ENCODE data around the gene PARN. TPM values are rescaled to one million over a fixed set of nuclear protein-coding genes. Genes with fewer than 3 reads are reported as not detected.

Gene PARN
- total and polyA plus RNA-seq, 2 experiments from 2014 or later = 32.5 to 61.3 TPM

DNA sequence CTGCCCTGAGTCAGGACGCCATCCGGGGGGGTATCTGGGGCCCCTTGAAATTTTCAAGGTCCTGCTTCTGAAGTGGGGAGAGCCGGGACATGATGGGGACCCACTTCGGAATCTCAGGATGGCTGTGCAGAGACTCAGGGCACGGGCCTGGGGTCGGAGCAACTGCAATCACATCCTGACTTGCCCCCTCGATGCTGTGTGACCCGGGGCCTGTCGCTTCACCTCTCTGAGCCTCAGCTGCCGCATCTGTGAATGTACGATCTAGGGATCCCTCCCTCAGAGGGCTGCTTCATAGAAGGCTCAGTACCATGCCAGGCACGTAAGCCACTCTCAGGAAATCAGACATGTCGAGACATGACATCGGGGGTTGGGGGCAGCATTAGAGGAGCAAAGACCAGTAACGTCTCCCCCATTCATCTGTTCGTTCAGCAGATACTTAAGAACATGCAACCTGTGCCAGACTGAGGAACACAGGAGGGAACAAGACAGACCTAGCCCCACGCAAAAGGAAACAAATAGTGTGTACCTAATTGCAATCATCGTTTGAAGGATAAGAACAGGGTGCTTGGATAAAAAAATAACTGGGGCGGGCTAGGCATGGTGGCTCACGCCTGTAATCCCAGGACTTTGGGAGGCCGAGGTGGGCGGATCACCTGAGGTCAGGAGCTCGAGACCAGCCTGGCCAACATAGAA, 229.6 kb downstream of the PARN start:
- Histone ChIP-seq H3F3A (replicated peaks; ENCODE audit: low read depth) (no peaks in the 10 kb centered on the region), H3K4me2 (no peak overlapping the region), H2AFZ (no peak overlapping the region), H3K36me3 (ENCODE audit: insufficient read depth) (no peaks in the 10 kb centered on the region), H3K4me1 (ENCODE audit: insufficient read depth) (no peaks in the 10 kb centered on the region), H3K4me3 (no peak overlapping the region), H3K27me3 (ENCODE audit: insufficient read depth) (no peaks in the 10 kb centered on the region), H4K20me1 (replicated peaks; ENCODE audit: insufficient read depth) (no peaks in the 10 kb centered on the region), H3K27ac (ENCODE audit: low read depth) (no peak overlapping the region), H3K79me2 (replicated peaks; ENCODE audit: insufficient read depth) (no peaks in the 10 kb centered on the region), H3K9me2 (ENCODE audit: insufficient read depth) (no peaks in the 10 kb centered on the region)
- Mint-ChIP-seq H3K27ac (no peak overlapping the region), H3K9me3 (no peaks in the 10 kb centered on the region), H3K4me3 (no peak overlapping the region), H3K36me3 (ENCODE audit: low read depth) (no peaks in the 10 kb centered on the region), H3K4me1 (peaks cover 7% of the 10 kb centered on the region; the same call in 2 of the 3 replicates), H3K27me3 (ENCODE audit: insufficient read depth, low read depth, poor library complexity) (peaks cover under 1% of the 10 kb centered on the region)
- TF ChIP-seq, protein P1, sequence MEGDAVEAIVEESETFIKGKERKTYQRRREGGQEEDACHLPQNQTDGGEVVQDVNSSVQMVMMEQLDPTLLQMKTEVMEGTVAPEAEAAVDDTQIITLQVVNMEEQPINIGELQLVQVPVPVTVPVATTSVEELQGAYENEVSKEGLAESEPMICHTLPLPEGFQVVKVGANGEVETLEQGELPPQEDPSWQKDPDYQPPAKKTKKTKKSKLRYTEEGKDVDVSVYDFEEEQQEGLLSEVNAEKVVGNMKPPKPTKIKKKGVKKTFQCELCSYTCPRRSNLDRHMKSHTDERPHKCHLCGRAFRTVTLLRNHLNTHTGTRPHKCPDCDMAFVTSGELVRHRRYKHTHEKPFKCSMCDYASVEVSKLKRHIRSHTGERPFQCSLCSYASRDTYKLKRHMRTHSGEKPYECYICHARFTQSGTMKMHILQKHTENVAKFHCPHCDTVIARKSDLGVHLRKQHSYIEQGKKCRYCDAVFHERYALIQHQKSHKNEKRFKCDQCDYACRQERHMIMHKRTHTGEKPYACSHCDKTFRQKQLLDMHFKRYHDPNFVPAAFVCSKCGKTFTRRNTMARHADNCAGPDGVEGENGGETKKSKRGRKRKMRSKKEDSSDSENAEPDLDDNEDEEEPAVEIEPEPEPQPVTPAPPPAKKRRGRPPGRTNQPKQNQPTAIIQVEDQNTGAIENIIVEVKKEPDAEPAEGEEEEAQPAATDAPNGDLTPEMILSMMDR (conservative IDR thresholded peaks at IDR 0.05; ENCODE audit: low read depth in 2 of 2) = no peak
- no peak for TF ChIP-seq REST (IDR thresholded peaks at IDR 0.05; ENCODE audit: unreplicated experiment)
- DNase-seq (ENCODE audit: low spot score) (no peak), ATAC-seq (no peak)

DNA sequence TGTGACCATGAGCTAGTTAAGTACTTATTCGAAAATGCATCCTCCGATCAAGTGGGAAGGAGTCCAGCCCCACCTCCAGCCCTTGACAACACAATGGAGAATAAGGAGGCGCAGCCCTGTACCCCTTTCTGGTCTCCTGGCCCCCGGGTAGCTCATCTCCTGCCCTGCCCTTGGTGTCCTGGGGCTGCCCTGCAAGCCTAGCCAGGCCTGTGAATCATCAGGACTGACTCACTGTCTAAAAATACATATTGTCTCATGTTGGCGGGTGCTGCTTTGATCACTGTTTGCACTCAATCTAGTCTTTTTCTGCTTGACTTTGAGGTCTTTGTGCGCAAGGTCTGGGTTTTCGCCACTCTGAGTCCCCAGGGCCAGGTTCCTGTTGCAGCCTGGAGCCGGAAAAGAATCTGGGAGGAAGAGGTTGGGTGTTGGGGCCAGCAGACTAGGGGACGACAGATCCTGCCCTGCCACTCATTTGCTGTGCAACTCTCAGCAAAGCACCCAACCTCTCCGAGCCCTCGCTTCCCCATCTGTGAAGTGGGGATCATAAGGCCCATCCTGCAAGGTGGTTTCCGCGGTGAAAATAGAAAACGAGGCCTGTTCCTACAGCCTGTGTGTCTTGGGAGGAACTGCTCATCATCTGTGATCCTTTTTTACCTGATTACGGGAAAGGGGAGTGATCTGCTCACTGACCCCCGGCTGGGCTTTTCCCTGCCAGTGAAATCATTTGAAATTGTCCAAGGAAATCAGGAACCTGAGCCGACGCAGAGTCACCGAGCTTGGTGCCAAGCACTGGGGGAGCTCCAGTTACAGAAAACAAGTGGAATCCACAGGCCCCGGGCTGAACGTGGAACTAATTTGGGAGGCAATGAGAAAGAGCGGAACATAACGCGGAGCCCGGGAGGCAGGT, 230.4 kb downstream of the PARN start:
- Histone ChIP-seq H3K4me2 (no peak overlapping the region), H3K27ac (ENCODE audit: low read depth) (no peak overlapping the region), H3K27me3 (ENCODE audit: insufficient read depth) (no peaks in the 10 kb centered on the region), H2AFZ (peak overlapping the region; percentile 47), H3K36me3 (ENCODE audit: insufficient read depth) (no peaks in the 10 kb centered on the region), H3F3A (replicated peaks; ENCODE audit: low read depth) (no peaks in the 10 kb centered on the region), H3K9me2 (ENCODE audit: insufficient read depth) (no peaks in the 10 kb centered on the region), H3K79me2 (replicated peaks; ENCODE audit: insufficient read depth) (no peaks in the 10 kb centered on the region), H3K4me3 (no peak overlapping the region), H3K4me1 (ENCODE audit: insufficient read depth) (no peaks in the 10 kb centered on the region), H4K20me1 (replicated peaks; ENCODE audit: insufficient read depth) (no peaks in the 10 kb centered on the region)
- H3K9me3 Mint-ChIP-seq = no peaks in the 10 kb centered on the region
- H3K27ac Mint-ChIP-seq = no peak overlapping the region
- peaks cover 7% of the 10 kb centered on the region; the same call in 2 of the 3 replicates for H3K4me1 Mint-ChIP-seq
- no peaks in the 10 kb centered on the region for H3K36me3 Mint-ChIP-seq (ENCODE audit: low read depth)
- peak; percentile 9 for DNase-seq (ENCODE audit: low spot score)
- H3K4me3 Mint-ChIP-seq = no peak overlapping the region
- no peak for ATAC-seq
- no peaks in the 10 kb centered on the region for H3K27me3 Mint-ChIP-seq (ENCODE audit: insufficient read depth, low read depth, poor library complexity)
- TF ChIP-seq, protein P1 (conservative IDR thresholded peaks at IDR 0.05; ENCODE audit: low read depth in 2 of 2) = no peak
- TF ChIP-seq REST (IDR thresholded peaks at IDR 0.05; ENCODE audit: unreplicated experiment) (no peak), POLR2AphosphoS5 (IDR thresholded peaks at IDR 0.05; ENCODE audit: low read depth) (no peak), ZNF331 (CRISPR knock-in tag; IDR thresholded peaks at IDR 0.05; ENCODE audit: low read depth) (no peak), CREB1 (CRISPR knock-in tag; IDR thresholded peaks at IDR 0.05; ENCODE audit: low read depth) (no peak), EZH2 (IDR thresholded peaks at IDR 0.05; ENCODE audit: low read depth, unreplicated experiment) (no peak), JUNB (IDR thresholded peaks at IDR 0.05; ENCODE audit: unreplicated experiment) (no peak)
- TF ChIP-seq, protein P2, sequence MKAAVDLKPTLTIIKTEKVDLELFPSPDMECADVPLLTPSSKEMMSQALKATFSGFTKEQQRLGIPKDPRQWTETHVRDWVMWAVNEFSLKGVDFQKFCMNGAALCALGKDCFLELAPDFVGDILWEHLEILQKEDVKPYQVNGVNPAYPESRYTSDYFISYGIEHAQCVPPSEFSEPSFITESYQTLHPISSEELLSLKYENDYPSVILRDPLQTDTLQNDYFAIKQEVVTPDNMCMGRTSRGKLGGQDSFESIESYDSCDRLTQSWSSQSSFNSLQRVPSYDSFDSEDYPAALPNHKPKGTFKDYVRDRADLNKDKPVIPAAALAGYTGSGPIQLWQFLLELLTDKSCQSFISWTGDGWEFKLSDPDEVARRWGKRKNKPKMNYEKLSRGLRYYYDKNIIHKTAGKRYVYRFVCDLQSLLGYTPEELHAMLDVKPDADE (IDR thresholded peaks at IDR 0.05) = no peak

Data from GM23338 (cell line).